ENCODE data around the gene APRT. TPM values are rescaled to one million over a fixed set of nuclear protein-coding genes. Genes with fewer than 3 reads are reported as not detected.

Gene APRT
- total and polyA plus RNA-seq, 9 of the 15 experiments (the other 6 are each of a cell fraction or from before 2014, with no cell fraction given) = 41.7 to 409 (median 146) TPM

- Histone ChIP-seq H4K20me1 (replicated peaks; ENCODE audit: control insufficient read depth, insufficient read depth, low read length) (no peaks in the 10 kb centered on the region; the same call in 1 of the 2 replicates), H3K36me3 (ENCODE audit: control insufficient read depth, insufficient read depth, low read length) (no peaks in the 10 kb centered on the region), H3K4me2 (ENCODE audit: insufficient read depth, low read length) (no peak overlapping the region), H3K79me2 (ENCODE audit: control insufficient read depth, insufficient read depth, low read length) (no peaks in the 10 kb centered on the region), H3K9me3 (replicated peaks; ENCODE audit: control insufficient read depth, insufficient read depth, low read depth, low read length) (no peaks in the 10 kb centered on the region), H2AFZ (ENCODE audit: low read depth, low read length) (no peak overlapping the region), H3K4me3 (no peak overlapping the region), H3K27ac (ENCODE audit: extremely low read depth, low read depth, low read length) (no peak overlapping the region), H3K9me1 (ENCODE audit: control insufficient read depth, insufficient read depth, low read length) (no peaks in the 10 kb centered on the region), H3K27me3 (ENCODE audit: control insufficient read depth in 2 of 2, insufficient read depth in 2 of 2, low read length in 2 of 2) (no peaks in the 10 kb centered on the region), H3K9ac (ENCODE audit: insufficient read depth in 1 of 2, low read depth in 2 of 2, low read length in 2 of 2) (no peak overlapping the region), H3K4me1 (replicated peaks in 1 of 2; ENCODE audit: control insufficient read depth in 2 of 2, insufficient read depth in 2 of 2, low read length in 2 of 2) (peaks cover 0 to 53% of the 10 kb centered on the region in 2 experiments; a peak in 2 of 5 replicates)
- ATAC-seq (no peak), DNase-seq (ENCODE audit: extremely low read depth in 1 of 4, low spot score in 3 of 4) (no peak), FAIRE-seq (no peak)
- no TSS peak for BruUV-seq (replicated peaks)
- ChIA-PET POLR2A (interaction anchor here (0.6 to 1.4 kb wide), 5 partner anchors 12 to 457 kb away, joined by 3 to 4 read pairs (median 3); partner anchors contain the start of gene ZNF778), CTCF (ENCODE audit: low intra/inter-chr PET ratio) (no interaction called here)
- in situ Hi-C loops (cut with MboI) (no loop called here), intact Hi-C loops (cut with micrococcal nuclease) (no loop called here)
- 79% methylated on average over 17 of the region's 21 CpGs for WGBS (ENCODE audit: insufficient coverage, low coverage, missing lambda C conversion rate)
- TF ChIP-seq CBX1 (IDR thresholded peaks at IDR 0.05; ENCODE audit: low read depth) (no peak), TBP (optimal IDR thresholded peaks at IDR 0.05; ENCODE audit: low read depth, low read length) (no peak), ATF6 (CRISPR knock-in tag; IDR thresholded peaks at IDR 0.05) (no peak), ZNF41 (CRISPR knock-in tag; conservative IDR thresholded peaks at IDR 0.05) (no peak), HNRNPUL1 (IDR thresholded peaks at IDR 0.05; ENCODE audit: low read length) (no peak), TOE1 (IDR thresholded peaks at IDR 0.05; ENCODE audit: borderline replicate concordance) (no peak), TOE1 (CRISPR knock-in tag; IDR thresholded peaks at IDR 0.05; ENCODE audit: borderline replicate concordance, low read depth) (no peak), SIRT6 (IDR thresholded peaks at IDR 0.05; ENCODE audit: low read depth, low read length) (no peak), NEUROD1 (IDR thresholded peaks at IDR 0.05; ENCODE audit: borderline replicate concordance, low read depth, low read length, partially characterized antibody) (no peak), NCOA4 (IDR thresholded peaks at IDR 0.05; ENCODE audit: partially characterized antibody) (no peak), ZNF79 (CRISPR knock-in tag; IDR thresholded peaks at IDR 0.05; ENCODE audit: low read depth) (no peak), ZNF444 (CRISPR knock-in tag; IDR thresholded peaks at IDR 0.05) (no peak), FOS (IDR thresholded peaks at IDR 0.05; ENCODE audit: extremely low read depth, insufficient read length) (no peak)
Measured at GRCh38 chr16:88827727-88828126, 16.0 kb upstream of the APRT start.
